Fibroblast of lung (primary cell): ENCODE measurements around the gene CHMP4A. TPM values are rescaled to one million over a fixed set of nuclear protein-coding genes. Genes with fewer than 3 reads are reported as not detected.

Experiments
- DNase-seq, 2 donors: peaks; one replicate each; pipeline versions ENCODE4 v3.0.0 to v3.0.0-alpha.2; 2010; ENCODE audit warnings: low read depth in 2 of 2
- H2AFZ ChIP-seq: 2 replicates; pipeline ENCODE4 v1.5.1; 2012; ENCODE audit warnings: low read length, control low read depth, inconsistent platforms
- H3K27ac ChIP-seq: 2 replicates; pipeline ENCODE4 v1.5.1; 2011; ENCODE audit warnings: low read length, control low read depth; ENCODE audit not compliant: insufficient read depth
- H3K27me3 ChIP-seq: 2 replicates; pipeline ENCODE4 v1.5.1; 2011; ENCODE audit warnings: mild to moderate bottlenecking, low read length; ENCODE audit not compliant: control insufficient read depth, insufficient read depth
- H3K36me3 ChIP-seq: 2 replicates; pipeline ENCODE4 v1.5.1; 2011; ENCODE audit warnings: low read length; ENCODE audit not compliant: control insufficient read depth, insufficient read depth
- H3K4me1 ChIP-seq: 2 replicates; pipeline ENCODE4 v1.5.1; 2011; ENCODE audit warnings: low read length; ENCODE audit not compliant: control insufficient read depth, insufficient read depth; ENCODE audit errors: extremely low read depth
- H3K4me2 ChIP-seq: 2 replicates; pipeline ENCODE4 v1.5.1; 2011; ENCODE audit warnings: low read length, control low read depth; ENCODE audit not compliant: insufficient read depth; ENCODE audit errors: extremely low read depth
- H3K4me3 ChIP-seq, 4 experiments: fragments of 200-600 bp in 1 of 4; sonication (generic) in 1 of 4; replicated peaks in 1 of 4; 2 replicates each; pipeline ENCODE4 v1.5.1; 2011 to 2016; ENCODE audit warnings: low read length in 4 of 4, low read depth in 3 of 4, mild to moderate bottlenecking in 3 of 4, control low read depth in 2 of 4, inconsistent platforms in 1 of 4, mixed read lengths in 1 of 4; ENCODE audit not compliant: insufficient read depth in 1 of 4; ENCODE audit errors: control extremely low read depth in 1 of 4
- H3K79me2 ChIP-seq: 2 replicates; pipeline ENCODE4 v1.5.1; 2012; ENCODE audit warnings: mild to moderate bottlenecking, low read length, inconsistent platforms; ENCODE audit not compliant: control insufficient read depth, insufficient read depth
- H3K9ac ChIP-seq: 2 replicates; pipeline ENCODE4 v1.5.1; 2011; ENCODE audit warnings: mild to moderate bottlenecking, low read length, control low read depth; ENCODE audit not compliant: insufficient read depth
- H3K9me3 ChIP-seq: 2 replicates; pipeline ENCODE4 v1.5.1; 2012; ENCODE audit warnings: low read depth, low read length; ENCODE audit not compliant: control insufficient read depth, insufficient read depth
- H4K20me1 ChIP-seq: 2 replicates; pipeline ENCODE4 v1.5.1; 2011; ENCODE audit warnings: low read length; ENCODE audit not compliant: control insufficient read depth, insufficient read depth; ENCODE audit errors: extremely low read depth
- CTCF ChIP-seq, 2 donors: IDR thresholded peaks in 1 of 2; conservative IDR thresholded peaks in 1 of 2; 1 replicate in 1 of 2; 2 replicates in 1 of 2; pipeline ENCODE4 v1.5.1; 2011 to 2012; ENCODE audit warnings: low read length in 2 of 2, control low read depth in 1 of 2, inconsistent platforms in 1 of 2, low read depth in 1 of 2, mild to moderate bottlenecking in 1 of 2
- EZH2 ChIP-seq: IDR thresholded peaks from 2 replicates; pipeline ENCODE4 v1.5.1; 2012; ENCODE audit warnings: low read length, control low read depth, mild to moderate bottlenecking; ENCODE audit errors: missing control alignments
- polyA plus RNA-seq, 2 donors: library from polyadenylated mRNA; depleted of rRNA in 1 of 2; stranded (reverse) in 1 of 2; unstranded in 1 of 2; fragments of >200 nt; gene quantifications; 2 replicates each; pipeline ENCODE4 v1.2.1, GENCODE V29; 2011 to 2012; ENCODE audit warnings: missing spikeins in 1 of 2
- total RNA-seq: library from RNA; depleted of rRNA; stranded (reverse); fragments of >200 nt; gene quantifications from 2 replicates; pipeline ENCODE4 v1.2.1, GENCODE V29; 2014

CHMP4A gene
- total and polyA plus RNA-seq, 2 donors (not counting 1 experiment from before 2014, with no cell fraction given): 22.1 to 96.8 TPM

DNA sequence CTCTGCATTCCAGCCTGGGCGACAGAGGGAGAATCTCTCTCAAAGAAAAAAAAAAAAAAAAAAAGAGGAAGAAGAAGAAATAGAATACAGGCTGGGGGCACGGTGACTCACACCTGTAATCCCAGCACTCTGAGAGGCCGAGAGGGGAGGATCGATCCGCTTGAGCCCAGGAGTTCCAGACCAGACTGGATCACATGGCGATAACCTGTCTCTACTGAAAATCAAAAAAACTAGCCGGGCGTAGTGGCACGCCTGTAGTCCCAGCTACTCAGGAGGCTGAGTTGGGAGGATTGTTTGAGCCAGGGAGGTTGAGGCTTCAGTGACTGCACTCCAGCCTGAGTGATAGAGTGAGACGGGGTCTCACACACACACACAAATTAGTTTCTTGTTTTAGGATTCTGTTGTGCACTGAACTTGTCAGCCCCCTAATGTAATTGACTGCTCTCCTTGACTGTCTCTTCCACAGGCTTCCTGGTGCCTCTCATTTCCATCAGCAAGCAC is 30.1 kb upstream of the CHMP4A start:
- no peaks in the 10 kb centered on the region for H4K20me1 ChIP-seq
- H3K36me3 ChIP-seq: peaks cover 13% of the 10 kb centered on the region
- peak overlapping the region; percentile 98 for H3K27ac ChIP-seq
- H3K4me2 ChIP-seq: peak overlapping the region; percentile 89
- H3K9ac ChIP-seq: peak overlapping the region; percentile 90
- no peak for TF ChIP-seq EZH2
- no peak for TF ChIP-seq CTCF (conservative IDR thresholded peaks at IDR 0.05 in 1 of 2, IDR thresholded peaks at IDR 0.05 in 1 of 2; ENCODE audit: low read depth in 1 of 2, low read length in 2 of 2)
- H3K4me3 ChIP-seq: peak overlapping the region; percentile 71 to 100 (median 84)
- peaks cover 12% of the 10 kb centered on the region for H3K4me1 ChIP-seq
- DNase-seq: peak in 1 of 2 donors; percentile 36
- peak overlapping the region; percentile 22 for H2AFZ ChIP-seq
- peaks cover 20% of the 10 kb centered on the region for H3K79me2 ChIP-seq
- no peaks in the 10 kb centered on the region for H3K9me3 ChIP-seq
- no peaks in the 10 kb centered on the region for H3K27me3 ChIP-seq

- no peaks in the 10 kb centered on the region for H3K27me3 ChIP-seq
- H2AFZ ChIP-seq: peak overlapping the region; percentile 23
- no peaks in the 10 kb centered on the region for H3K9me3 ChIP-seq
- peak overlapping the region; percentile 89 for H3K4me2 ChIP-seq
- peaks cover 20% of the 10 kb centered on the region for H3K79me2 ChIP-seq
- no peak for TF ChIP-seq EZH2
- TF ChIP-seq CTCF (conservative IDR thresholded peaks at IDR 0.05 in 1 of 2, IDR thresholded peaks at IDR 0.05 in 1 of 2; ENCODE audit: low read depth in 1 of 2, low read length in 2 of 2): peak; percentile 32 to 38
- peak overlapping the region; percentile 71 to 100 (median 84) for H3K4me3 ChIP-seq
- peaks cover 24% of the 10 kb centered on the region for H3K36me3 ChIP-seq
- H3K27ac ChIP-seq: peak overlapping the region; percentile 98
- H3K9ac ChIP-seq: peak overlapping the region; percentile 90
- peaks cover 11% of the 10 kb centered on the region for H3K4me1 ChIP-seq
- no peaks in the 10 kb centered on the region for H4K20me1 ChIP-seq
- peak; percentile 89 to 90 for DNase-seq
These were observed 28.6 kb upstream of the CHMP4A start for GRCh38 chr14:24241829-24242443.

DNA sequence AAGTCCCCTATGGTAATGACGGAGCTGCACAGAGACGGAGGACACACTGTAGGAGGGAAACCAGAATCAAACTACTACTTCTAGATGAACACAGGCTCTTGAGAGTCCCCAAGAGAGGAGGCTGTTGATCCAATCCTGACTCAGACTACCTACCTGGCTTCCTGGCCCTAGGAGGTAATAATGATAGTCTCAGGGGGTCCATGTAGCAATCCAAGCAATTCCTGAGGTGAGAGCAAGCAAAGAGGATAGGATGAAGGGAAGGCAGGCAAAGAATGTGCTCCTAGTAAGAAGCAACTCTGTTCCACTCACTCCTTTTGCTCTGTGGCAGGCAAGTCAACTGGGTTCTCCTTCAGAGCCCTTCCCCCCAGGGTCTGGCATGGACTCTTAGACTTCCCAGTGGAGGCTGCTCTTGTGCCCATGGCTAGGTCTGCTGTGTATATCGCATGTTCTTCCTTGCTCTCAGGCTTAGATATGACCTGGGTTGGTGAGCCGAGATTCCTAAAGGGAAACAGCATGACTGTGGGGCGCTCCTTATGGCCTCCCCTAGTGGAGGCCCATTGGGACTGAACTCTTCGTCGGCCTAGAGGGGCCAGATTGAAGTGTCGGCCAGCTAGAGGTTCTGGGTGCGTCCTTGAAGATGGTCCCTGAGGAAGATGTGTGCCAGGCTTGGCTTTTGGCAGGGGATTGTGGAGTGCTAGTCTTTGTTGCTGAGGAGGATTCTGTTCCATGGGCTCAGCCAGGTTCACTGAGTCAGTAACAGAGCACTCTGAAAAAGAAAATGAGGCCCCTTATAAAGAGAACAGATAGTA is 27.0 kb upstream of the CHMP4A start:
- no peaks in the 10 kb centered on the region for H3K9me3 ChIP-seq
- TF ChIP-seq CTCF (conservative IDR thresholded peaks at IDR 0.05 in 1 of 2, IDR thresholded peaks at IDR 0.05 in 1 of 2; ENCODE audit: low read depth in 1 of 2, low read length in 2 of 2) (no peak), EZH2 (no peak)
- peaks cover 31% of the 10 kb centered on the region for H3K36me3 ChIP-seq
- no peaks in the 10 kb centered on the region for H4K20me1 ChIP-seq
- no peak for DNase-seq
- H2AFZ ChIP-seq: no peak overlapping the region
- peaks cover 22% of the 10 kb centered on the region for H3K79me2 ChIP-seq
- H3K9ac ChIP-seq: no peak overlapping the region
- no peak overlapping the region for H3K4me2 ChIP-seq
- H3K4me1 ChIP-seq: peaks cover 11% of the 10 kb centered on the region
- H3K4me3 ChIP-seq: peak overlapping the region in 1 of 4 experiments; percentile 100
- no peak overlapping the region for H3K27ac ChIP-seq
- no peaks in the 10 kb centered on the region for H3K27me3 ChIP-seq
